ENCODE results near the gene GNG11. TPM values are rescaled to one million over a fixed set of nuclear protein-coding genes. Genes with fewer than 3 reads are reported as not detected.
"Not testable (repeated sequence)": the region's sequence is repeated elsewhere in the genome, so short reads cannot be mapped to it uniquely, and the experiment has no call there.

The GNG11 gene
- total and polyA plus RNA-seq, 2 experiments from 2014 or later, result 1.6 to 6.3 TPM

GRCh38 chr7:93913197-93913596, 8.3 kb upstream of the GNG11 start (continued):
- TF ChIP-seq ZNF462 (CRISPR knock-in tag; IDR thresholded peaks at IDR 0.05), result no peak

DNA sequence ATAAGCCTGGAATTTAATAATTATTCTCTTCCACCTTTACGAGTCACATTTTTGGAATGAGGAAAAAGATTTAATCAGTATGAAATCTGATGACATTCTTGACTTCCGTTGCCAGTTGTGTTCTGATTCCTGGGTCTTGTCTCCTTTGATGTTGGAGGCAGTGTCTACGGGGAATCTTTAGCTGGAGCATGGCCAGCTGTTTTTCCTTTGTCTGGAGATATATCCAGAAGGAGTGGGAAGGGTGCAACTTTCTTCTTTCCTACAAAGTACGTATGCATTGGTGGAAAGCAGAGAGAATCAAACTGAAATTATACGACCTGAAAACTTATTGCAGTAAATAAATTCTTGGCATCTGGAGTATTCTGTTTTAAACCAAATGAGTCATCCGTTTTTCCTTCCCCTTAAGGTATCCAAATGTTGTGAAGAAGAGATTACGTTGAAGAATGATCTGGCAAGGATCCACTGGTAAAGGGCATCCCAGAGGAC, 6.9 kb upstream of the GNG11 start:
- no peaks in the 10 kb centered on the region for H3K9me2 ChIP-seq (ENCODE audit: insufficient read depth)
- no peak overlapping the region for H3K4me3 ChIP-seq
- no peak overlapping the region for H3K27ac ChIP-seq (ENCODE audit: low read depth)
- no peak for TF ChIP-seq ZNF462 (CRISPR knock-in tag; IDR thresholded peaks at IDR 0.05)
- no peaks in the 10 kb centered on the region for H3K4me1 Mint-ChIP-seq
- no peak overlapping the region for H3K4me3 Mint-ChIP-seq
- H3K27me3 ChIP-seq (ENCODE audit: insufficient read depth), result no peaks in the 10 kb centered on the region
- no peaks in the 10 kb centered on the region for H3K27me3 Mint-ChIP-seq (ENCODE audit: insufficient read depth, low read depth, poor library complexity)
- H4K20me1 ChIP-seq (replicated peaks; ENCODE audit: insufficient read depth), result no peaks in the 10 kb centered on the region
- no peaks in the 10 kb centered on the region for H3K4me1 ChIP-seq (ENCODE audit: insufficient read depth)
- H2AFZ ChIP-seq, result no peak overlapping the region
- ATAC-seq (no peak), DNase-seq (ENCODE audit: low spot score) (no peak)
- H3K27ac Mint-ChIP-seq, result no peak overlapping the region
- H3K79me2 ChIP-seq (replicated peaks; ENCODE audit: insufficient read depth), result no peaks in the 10 kb centered on the region
- H3K36me3 ChIP-seq (ENCODE audit: insufficient read depth), result no peaks in the 10 kb centered on the region
- H3K36me3 Mint-ChIP-seq (ENCODE audit: low read depth), result no peaks in the 10 kb centered on the region
- no peak overlapping the region for H3K4me2 ChIP-seq
- no peaks in the 10 kb centered on the region for H3K9me3 Mint-ChIP-seq
- no peaks in the 10 kb centered on the region for H3F3A ChIP-seq (replicated peaks; ENCODE audit: low read depth)

GRCh38 chr7:93915206-93915842, 6.2 kb upstream of the GNG11 start:
- not testable (repeated sequence) for H3K36me3 Mint-ChIP-seq (ENCODE audit: low read depth); H2AFZ ChIP-seq; H3K27ac ChIP-seq (ENCODE audit: low read depth); H3K27me3 ChIP-seq (ENCODE audit: insufficient read depth); H3K4me1 Mint-ChIP-seq; H4K20me1 ChIP-seq (replicated peaks; ENCODE audit: insufficient read depth); H3F3A ChIP-seq (replicated peaks; ENCODE audit: low read depth); H3K36me3 ChIP-seq (ENCODE audit: insufficient read depth); DNase-seq (ENCODE audit: low spot score); H3K79me2 ChIP-seq (replicated peaks; ENCODE audit: insufficient read depth); H3K4me3 Mint-ChIP-seq; H3K4me2 ChIP-seq; H3K4me1 ChIP-seq (ENCODE audit: insufficient read depth); H3K27ac Mint-ChIP-seq; H3K9me2 ChIP-seq (ENCODE audit: insufficient read depth); H3K27me3 Mint-ChIP-seq (ENCODE audit: insufficient read depth, low read depth, poor library complexity); H3K9me3 Mint-ChIP-seq; ATAC-seq; H3K4me3 ChIP-seq

Measured in GM23338 (cell line).